Measurements from ENCODE around the gene TPCN2. TPM values are rescaled to one million over a fixed set of nuclear protein-coding genes. Genes with fewer than 3 reads are reported as not detected.
"Not testable (repeated sequence)": the region's sequence is repeated elsewhere in the genome, so short reads cannot be mapped to it uniquely, and the experiment has no call there.

TPCN2 gene
- total RNA-seq, 3 donors from 2014 or later (not counting 1 experiment from before 2014, with no cell fraction given) = 14.9 to 18.3 (median 18.2) TPM

- Histone ChIP-seq H3K9me3 (ENCODE audit: control insufficient read depth, insufficient read depth, low read length) (no peaks in the 10 kb centered on the region), H3K4me1 (ENCODE audit: control insufficient read depth, insufficient read depth, low read length) (no peaks in the 10 kb centered on the region), H3K4me3 (ENCODE audit: low read length) (no peak overlapping the region), H3K27ac (ENCODE audit: low read length) (no peak overlapping the region), H3K27me3 (ENCODE audit: control insufficient read depth, insufficient read depth, low read length) (no peaks in the 10 kb centered on the region), H3K36me3 (ENCODE audit: control insufficient read depth, insufficient read depth, low read length) (no peaks in the 10 kb centered on the region)
- Mint-ChIP-seq H3K36me3 (no peaks in the 10 kb centered on the region), H3K4me1 (no peaks in the 10 kb centered on the region), H3K9me3 (peaks cover 4% of the 10 kb centered on the region in 2 donors), H3K4me3 (no peak overlapping the region), H3K27ac (no peak overlapping the region), H3K27me3 (ENCODE audit: low read depth in 2 of 2) (no peaks in the 10 kb centered on the region)
- intact Hi-C loops (cut with micrococcal nuclease) = no loop called here
- 90% methylated on average over 7 of the region's 7 CpGs for WGBS (ENCODE audit: insufficient coverage)
- no peak for TF ChIP-seq CTCF (IDR thresholded peaks at IDR 0.05)
- ATAC-seq (no peak), DNase-seq (no peak)
These were observed 83.6 kb downstream of the TPCN2 start for GRCh38 chr11:69132301-69132670.

GRCh38 chr11:69133251-69133650, 84.5 kb downstream of the TPCN2 start:
- no peaks in the 10 kb centered on the region for H3K27me3 Mint-ChIP-seq (ENCODE audit: low read depth in 2 of 2)
- no peaks in the 10 kb centered on the region for H3K4me1 Mint-ChIP-seq
- TF ChIP-seq CTCF (IDR thresholded peaks at IDR 0.05) = no peak
- H3K4me3 Mint-ChIP-seq = no peak overlapping the region
- no peaks in the 10 kb centered on the region for H3K9me3 ChIP-seq (ENCODE audit: control insufficient read depth, insufficient read depth, low read length)
- intact Hi-C loops (cut with micrococcal nuclease) = no loop called here
- WGBS (ENCODE audit: insufficient coverage) = 91% methylated on average over 4 of the region's 4 CpGs
- DNase-seq (no peak), ATAC-seq (no peak)
- no peak overlapping the region for H3K27ac ChIP-seq (ENCODE audit: low read length)
- H3K27ac Mint-ChIP-seq = no peak overlapping the region
- peaks cover 4% of the 10 kb centered on the region in 2 donors for H3K9me3 Mint-ChIP-seq
- H3K4me1 ChIP-seq (ENCODE audit: control insufficient read depth, insufficient read depth, low read length) = no peaks in the 10 kb centered on the region
- H3K36me3 Mint-ChIP-seq = no peaks in the 10 kb centered on the region
- H3K4me3 ChIP-seq (ENCODE audit: low read length) = no peak overlapping the region
- no peaks in the 10 kb centered on the region for H3K27me3 ChIP-seq (ENCODE audit: control insufficient read depth, insufficient read depth, low read length)
- no peaks in the 10 kb centered on the region for H3K36me3 ChIP-seq (ENCODE audit: control insufficient read depth, insufficient read depth, low read length)

- intact Hi-C loops (cut with micrococcal nuclease); H3K9me3 ChIP-seq (ENCODE audit: control insufficient read depth, insufficient read depth, low read length); H3K27ac Mint-ChIP-seq; H3K9me3 Mint-ChIP-seq; H3K4me1 ChIP-seq (ENCODE audit: control insufficient read depth, insufficient read depth, low read length); H3K4me1 Mint-ChIP-seq; H3K36me3 Mint-ChIP-seq; ATAC-seq; H3K27ac ChIP-seq (ENCODE audit: low read length); H3K27me3 ChIP-seq (ENCODE audit: control insufficient read depth, insufficient read depth, low read length); H3K4me3 Mint-ChIP-seq; DNase-seq; H3K4me3 ChIP-seq (ENCODE audit: low read length); H3K27me3 Mint-ChIP-seq (ENCODE audit: low read depth in 2 of 2); H3K36me3 ChIP-seq (ENCODE audit: control insufficient read depth, insufficient read depth, low read length): not testable (repeated sequence)
- WGBS (ENCODE audit: insufficient coverage) = no CpG with 5 or more reads among the region's 2 CpGs
These were observed 85.5 kb downstream of the TPCN2 start for GRCh38 chr11:69134182-69134581.

- 92% methylated on average over 7 of the region's 8 CpGs for WGBS (ENCODE audit: insufficient coverage)
- no peak for TF ChIP-seq CTCF (IDR thresholded peaks at IDR 0.05)
- no peaks in the 10 kb centered on the region for H3K9me3 ChIP-seq (ENCODE audit: control insufficient read depth, insufficient read depth, low read length)
- Mint-ChIP-seq H3K4me1 (no peaks in the 10 kb centered on the region), H3K27me3 (ENCODE audit: low read depth in 2 of 2) (no peaks in the 10 kb centered on the region), H3K36me3 (no peaks in the 10 kb centered on the region), H3K9me3 (no peaks in the 10 kb centered on the region), H3K4me3 (no peak overlapping the region), H3K27ac (no peak overlapping the region)
- DNase-seq (no peak), ATAC-seq (no peak)
- H3K27ac ChIP-seq (ENCODE audit: low read length) = no peak overlapping the region
- no peak overlapping the region for H3K4me3 ChIP-seq (ENCODE audit: low read length)
- intact Hi-C loops (cut with micrococcal nuclease) = no loop called here
- no peaks in the 10 kb centered on the region for H3K36me3 ChIP-seq (ENCODE audit: control insufficient read depth, insufficient read depth, low read length)
- H3K27me3 ChIP-seq (ENCODE audit: control insufficient read depth, insufficient read depth, low read length) = no peaks in the 10 kb centered on the region
- H3K4me1 ChIP-seq (ENCODE audit: control insufficient read depth, insufficient read depth, low read length) = no peaks in the 10 kb centered on the region
These were observed 86.2 kb downstream of the TPCN2 start for GRCh38 chr11:69134957-69135356.

Data from natural killer cell (primary cell).